Activated CD4-positive, alpha-beta T cell treated with anti-CD3 and anti-CD28 coated beads for 36 hours (primary cell): ENCODE measurements around the gene TAS2R42. TPM values are rescaled to one million over a fixed set of nuclear protein-coding genes. Genes with fewer than 3 reads are reported as not detected.

Experiments
- ATAC-seq: fragments of 200-7000 bp; cut with Tn5 transposase; one replicate; pipeline ENCODE4 v1.10.0; 2021; ENCODE audit warnings: mild to moderate bottlenecking, moderate library complexity
- CTCF ChIA-PET: fragments of 350-600 bp; sonication (Branson Sonifier 250); formaldehyde crosslinking; loops from one replicate; lab custom pipeline; 2021; ENCODE audit warnings: antibody characterized with exemption; lab: Charles Lee
- POLR2A ChIA-PET: fragments of 350-600 bp; sonication (Branson Sonifier 250); formaldehyde crosslinking; loops from one replicate; lab custom pipeline; 2021; ENCODE audit warnings: antibody characterized with exemption, inconsistent platforms; lab: Charles Lee
- DNase-seq: peaks from one replicate; pipeline ENCODE4 v3.0.0-alpha.2; 2020
- H3K27ac Mint-ChIP-seq: one replicate; pipeline ENCODE4 v1.8.0; 2021; ENCODE audit warnings: mixed read lengths
- H3K27me3 Mint-ChIP-seq: one replicate; pipeline ENCODE4 v1.8.0; 2021; ENCODE audit warnings: mixed read lengths
- H3K36me3 Mint-ChIP-seq: one replicate; pipeline ENCODE4 v1.8.0; 2021; ENCODE audit warnings: low read depth, mixed read lengths
- H3K4me1 Mint-ChIP-seq: one replicate; pipeline ENCODE4 v1.8.0; 2021; ENCODE audit warnings: mixed read lengths
- H3K4me3 Mint-ChIP-seq: one replicate; pipeline ENCODE4 v1.8.0; 2021; ENCODE audit warnings: mild to moderate bottlenecking, moderate library complexity, mixed read lengths
- H3K9me3 Mint-ChIP-seq: one replicate; pipeline ENCODE4 v1.8.0; 2021; ENCODE audit warnings: low read depth, mixed read lengths
- intact Hi-C, 2 experiments: fragments of 100-400 bp; cut with DNase I in 1 of 2; cut with micrococcal nuclease in 1 of 2; formaldehyde crosslinking; loops; one replicate each; pipeline versions ENCODE4 v1.14.2 to v1.15.1; 2022 to 2024; cut with DNase I, micrococcal nuclease
- total RNA-seq, 2 experiments: library from RNA; stranded (reverse); gene quantifications; one replicate each; pipeline ENCODE4 v1.2.3, GENCODE V29; 2021

Gene TAS2R42, protein sequence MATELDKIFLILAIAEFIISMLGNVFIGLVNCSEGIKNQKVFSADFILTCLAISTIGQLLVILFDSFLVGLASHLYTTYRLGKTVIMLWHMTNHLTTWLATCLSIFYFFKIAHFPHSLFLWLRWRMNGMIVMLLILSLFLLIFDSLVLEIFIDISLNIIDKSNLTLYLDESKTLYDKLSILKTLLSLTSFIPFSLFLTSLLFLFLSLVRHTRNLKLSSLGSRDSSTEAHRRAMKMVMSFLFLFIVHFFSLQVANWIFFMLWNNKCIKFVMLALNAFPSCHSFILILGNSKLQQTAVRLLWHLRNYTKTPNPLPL
- total RNA-seq = not detected

DNA sequence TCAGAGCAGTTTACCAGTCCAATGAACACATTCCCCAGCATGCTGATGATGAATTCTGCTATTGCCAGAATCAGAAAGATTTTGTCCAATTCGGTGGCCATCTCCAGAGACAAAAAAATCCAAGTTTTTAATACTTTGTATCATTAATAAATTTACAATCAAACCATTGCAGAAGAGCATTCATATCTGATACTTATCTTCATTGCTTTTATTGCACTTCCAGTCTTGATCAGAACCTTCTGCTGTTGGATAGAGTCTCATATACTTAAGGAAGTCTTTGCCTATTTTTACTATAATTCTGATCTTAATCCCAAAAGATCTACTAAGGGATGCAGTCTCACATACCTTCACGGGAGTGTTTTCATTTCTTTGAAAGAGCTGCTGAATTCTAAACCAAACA, at the start of gene TAS2R42:
TAS2R42 (minus strand) TSS at position 101 of the 400 bp plus-strand sequence; CDS start at position 101, 0 bp downstream.
- POLR2A ChIA-PET = no interaction called here
- H3K4me1 Mint-ChIP-seq = peaks cover 11% of the 10 kb centered on the region

DNA sequence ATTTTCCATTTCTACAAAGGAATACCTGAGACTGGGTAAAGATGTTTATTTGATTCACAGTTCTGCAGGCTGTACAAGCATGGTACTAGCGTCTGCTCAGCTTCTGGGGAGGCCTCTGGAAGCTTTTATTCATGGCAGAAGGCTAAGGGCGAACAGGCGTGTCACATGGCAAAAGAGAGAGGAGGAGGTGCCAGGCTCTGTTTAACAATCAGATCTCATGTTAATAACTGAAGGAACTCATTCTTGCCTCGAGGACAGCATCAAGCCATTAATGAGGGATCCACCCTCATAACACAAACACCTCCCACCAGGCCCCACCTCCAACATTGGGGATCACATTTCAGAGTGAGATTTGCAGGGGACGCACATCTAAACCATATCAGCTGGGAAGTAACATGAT, 46.8 kb upstream of the TAS2R42 start:
- Mint-ChIP-seq H3K36me3 (no peaks in the 10 kb centered on the region), H3K27me3 (no peaks in the 10 kb centered on the region), H3K4me1 (no peaks in the 10 kb centered on the region), H3K9me3 (no peaks in the 10 kb centered on the region), H3K4me3 (no peak overlapping the region), H3K27ac (no peak overlapping the region)
- intact Hi-C loops = no loop called here
- no peak for ATAC-seq
- ChIA-PET CTCF (interaction anchor here (0.5 to 1.1 kb wide), 2 partner anchors 34 to 544 kb away, joined by 3 read pairs; no protein-coding TSS in a partner anchor), POLR2A (no interaction called here)
- DNase-seq = no peak

More for the DNA sequence above, at the start of gene TAS2R42:
- Mint-ChIP-seq H3K27me3 (no peaks in the 10 kb centered on the region), H3K27ac (no peak within 1 kb of the TSS), H3K9me3 (no peaks in the 10 kb centered on the region), H3K4me3 (no peak within 1 kb of the TSS), H3K36me3 (no peaks in the 10 kb centered on the region)
- DNase-seq = no peak
- CTCF ChIA-PET = interaction anchor here (1.2 kb wide), 1 partner anchor 13 kb away, joined by 4 read pairs; no protein-coding TSS in a partner anchor
- intact Hi-C loops = no loop called here
- no peak for ATAC-seq

DNA sequence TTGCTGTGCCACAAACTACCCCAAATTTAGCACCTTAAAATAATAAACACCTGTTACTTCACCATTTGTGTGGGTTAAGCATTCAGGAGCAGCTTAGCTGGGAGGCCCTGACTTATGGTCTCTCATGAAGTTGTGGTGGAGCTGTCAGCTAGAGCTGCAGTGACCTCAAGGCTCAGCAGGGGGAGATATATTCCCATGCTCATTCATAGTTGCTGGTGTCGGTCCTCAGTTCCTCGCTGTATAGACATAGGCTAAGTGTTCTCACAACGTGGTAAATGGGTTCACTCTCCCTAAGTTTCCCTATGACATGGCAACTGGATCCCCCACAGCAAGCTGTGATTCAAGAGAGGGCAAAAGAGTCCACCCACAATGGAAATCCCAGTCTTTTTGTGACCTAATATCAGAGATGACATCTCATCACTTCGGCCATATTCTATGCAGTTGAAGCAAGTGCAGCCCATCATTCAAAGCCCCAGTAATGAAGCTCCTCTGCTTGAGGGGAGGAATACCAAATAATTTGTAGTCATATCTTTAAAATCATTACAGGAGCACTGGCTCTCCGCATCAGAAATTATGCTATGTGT, 41.7 kb upstream of the TAS2R42 start:
- intact Hi-C loops = loop anchor here (1.0 kb wide), 1 partner anchor 258 kb away; no protein-coding TSS in a partner anchor
- Mint-ChIP-seq H3K27ac (no peak overlapping the region), H3K4me3 (no peak overlapping the region), H3K9me3 (no peaks in the 10 kb centered on the region), H3K4me1 (no peaks in the 10 kb centered on the region), H3K36me3 (no peaks in the 10 kb centered on the region), H3K27me3 (no peaks in the 10 kb centered on the region)
- ChIA-PET POLR2A (no interaction called here), CTCF (interaction anchor here (0.6 to 1.9 kb wide), 7 partner anchors 43 to 558 kb away, joined by 3 to 12 read pairs (median 3); no protein-coding TSS in a partner anchor)
- peak; percentile 47 for ATAC-seq
- peak; percentile 51 for DNase-seq

DNA sequence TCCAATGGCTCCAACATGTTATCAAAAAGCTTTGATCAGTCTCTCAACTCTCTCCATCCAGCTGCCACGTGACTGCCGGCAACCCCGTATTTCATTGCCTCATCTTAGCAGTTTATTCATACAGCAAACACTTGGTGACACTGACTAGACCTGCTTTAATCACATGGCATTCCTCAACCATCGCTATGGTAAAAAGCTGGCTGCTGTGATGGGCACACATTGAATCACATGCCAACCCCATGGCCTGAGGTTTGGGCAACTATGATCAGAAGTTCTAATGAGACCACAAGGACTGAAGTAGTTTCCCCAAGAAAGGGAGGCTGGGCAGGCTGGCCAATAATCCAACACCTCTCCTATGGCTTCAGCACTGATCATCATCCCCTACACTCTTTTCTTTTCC, 40.6 kb upstream of the TAS2R42 start:
- peaks cover 6% of the 10 kb centered on the region for H3K9me3 Mint-ChIP-seq
- intact Hi-C loops = no loop called here
- ATAC-seq (no peak), DNase-seq (no peak)
- ChIA-PET CTCF (interaction anchor here (0.6 to 1.9 kb wide), 4 partner anchors 21 to 452 kb away, joined by 3 to 12 read pairs (median 4); no protein-coding TSS in a partner anchor), POLR2A (no interaction called here)
- H3K4me1 Mint-ChIP-seq = no peaks in the 10 kb centered on the region
- H3K36me3 Mint-ChIP-seq = no peaks in the 10 kb centered on the region
- no peak overlapping the region for H3K27ac Mint-ChIP-seq
- H3K27me3 Mint-ChIP-seq = no peaks in the 10 kb centered on the region
- no peak overlapping the region for H3K4me3 Mint-ChIP-seq

DNA sequence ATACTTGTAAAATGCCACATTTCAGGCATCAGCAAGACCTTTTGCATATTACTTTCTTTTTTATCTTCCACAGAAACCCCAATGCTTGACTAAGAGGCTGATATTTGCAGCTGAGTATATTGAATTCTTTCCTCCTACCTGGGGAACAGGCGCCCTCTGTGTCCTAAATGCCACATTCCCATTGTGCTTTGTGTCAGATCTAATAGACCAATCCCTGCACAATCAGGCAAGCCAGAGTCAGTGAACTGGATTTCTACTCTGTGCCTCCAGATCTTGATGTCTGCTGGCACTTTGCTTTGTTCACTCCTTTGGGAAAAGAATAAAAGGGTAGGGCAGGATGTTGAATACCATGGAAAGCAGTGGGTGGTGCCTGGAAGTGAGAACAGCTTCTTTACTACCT, 22.4 kb upstream of the TAS2R42 start:
- POLR2A ChIA-PET = no interaction called here
- intact Hi-C loops = no loop called here

DNA sequence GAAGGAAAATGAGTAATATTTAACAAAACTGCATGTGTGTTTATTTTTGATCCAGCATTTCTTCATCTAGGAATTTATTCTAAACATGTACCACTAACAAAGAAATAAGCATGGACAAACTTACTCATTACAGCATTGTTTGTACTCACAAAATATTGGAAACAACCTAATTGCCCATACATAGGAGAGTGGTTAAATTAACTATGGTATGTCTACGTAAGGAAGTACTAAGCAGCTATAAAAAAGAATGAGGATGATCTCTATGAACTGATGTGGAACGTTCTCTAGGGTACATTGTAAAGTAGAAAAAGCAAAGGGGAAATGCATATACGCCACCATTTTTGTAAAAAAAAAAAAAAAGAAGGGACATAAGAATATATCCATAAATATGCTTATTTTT, 17.4 kb upstream of the TAS2R42 start:
- no peak overlapping the region for H3K4me3 Mint-ChIP-seq
- intact Hi-C loops = no loop called here
- no peaks in the 10 kb centered on the region for H3K4me1 Mint-ChIP-seq
- H3K36me3 Mint-ChIP-seq = no peaks in the 10 kb centered on the region
- no peak for ATAC-seq
- CTCF ChIA-PET = interaction anchor here (0.6 kb wide), 1 partner anchor 625 kb away, joined by 5 read pairs; no protein-coding TSS in a partner anchor
- H3K27me3 Mint-ChIP-seq = no peaks in the 10 kb centered on the region
- POLR2A ChIA-PET = no interaction called here
- DNase-seq = no peak
- no peak overlapping the region for H3K27ac Mint-ChIP-seq
- no peaks in the 10 kb centered on the region for H3K9me3 Mint-ChIP-seq

More for the DNA sequence above, 22.4 kb upstream of the TAS2R42 start:
- no peak for DNase-seq
- Mint-ChIP-seq H3K27me3 (no peaks in the 10 kb centered on the region), H3K4me1 (no peaks in the 10 kb centered on the region), H3K27ac (no peak overlapping the region), H3K4me3 (no peak overlapping the region), H3K36me3 (peaks cover 2% of the 10 kb centered on the region), H3K9me3 (no peaks in the 10 kb centered on the region)
- CTCF ChIA-PET = interaction anchor here (0.7 kb wide), 1 partner anchor 452 kb away, joined by 3 read pairs; no protein-coding TSS in a partner anchor
- no peak for ATAC-seq

DNA sequence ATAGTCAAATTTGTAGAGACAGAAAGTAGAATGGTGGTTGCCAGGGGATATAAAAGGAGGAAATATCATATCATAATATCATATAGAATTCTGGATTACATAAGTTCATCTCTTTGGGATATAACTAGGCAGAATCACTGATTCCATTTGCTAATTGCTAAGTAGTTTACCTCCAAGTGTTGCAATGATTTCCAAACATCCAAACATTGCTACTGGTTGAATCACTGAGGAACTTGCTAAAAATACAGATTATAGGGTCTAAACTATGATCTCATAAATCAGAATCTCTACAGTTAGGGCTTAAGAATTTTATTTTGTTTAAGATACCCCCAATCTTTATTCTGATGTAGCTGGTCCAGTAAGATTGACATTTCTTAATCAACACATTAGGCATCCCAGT, 16.1 kb upstream of the TAS2R42 start:
- intact Hi-C loops = loop anchor here in 1 of 2 experiments (2.0 kb wide), 1 partner anchor 284 kb away; no protein-coding TSS in a partner anchor
- H3K4me3 Mint-ChIP-seq = no peak overlapping the region
- CTCF ChIA-PET = interaction anchor here (0.8 to 1.3 kb wide), 2 partner anchors 221 to 432 kb away, joined by 3 to 4 read pairs; no protein-coding TSS in a partner anchor

DNA sequence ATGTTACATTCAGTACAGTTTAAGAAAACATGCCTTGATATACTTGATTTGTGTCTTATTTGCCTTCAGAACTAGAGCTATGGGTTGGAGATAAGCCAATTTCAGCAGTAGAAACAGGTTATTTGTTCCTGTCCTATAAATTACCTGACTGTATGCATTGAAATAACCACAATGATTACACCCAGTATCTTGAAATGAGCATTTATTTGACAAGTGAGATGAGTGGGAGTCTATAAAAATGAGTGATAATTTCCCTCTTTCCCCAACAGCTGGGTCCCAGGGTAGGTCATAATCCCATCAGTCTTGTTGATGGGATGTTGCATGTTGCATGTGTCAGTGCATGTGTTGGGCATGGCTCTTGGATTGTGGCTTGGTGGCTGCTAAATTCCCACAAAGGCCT, 3.7 kb downstream of the TAS2R42 start:
- ATAC-seq = peak; percentile 51
- CTCF ChIA-PET = interaction anchor here (0.6 kb wide), 1 partner anchor 818 kb away, joined by 4 read pairs; no protein-coding TSS in a partner anchor

More for the DNA sequence above, 16.1 kb upstream of the TAS2R42 start:
- ATAC-seq (no peak), DNase-seq (no peak)
- no peaks in the 10 kb centered on the region for H3K36me3 Mint-ChIP-seq
- H3K9me3 Mint-ChIP-seq = no peaks in the 10 kb centered on the region
- no peaks in the 10 kb centered on the region for H3K4me1 Mint-ChIP-seq
- no peaks in the 10 kb centered on the region for H3K27me3 Mint-ChIP-seq
- no peak overlapping the region for H3K27ac Mint-ChIP-seq
- POLR2A ChIA-PET = no interaction called here

DNA sequence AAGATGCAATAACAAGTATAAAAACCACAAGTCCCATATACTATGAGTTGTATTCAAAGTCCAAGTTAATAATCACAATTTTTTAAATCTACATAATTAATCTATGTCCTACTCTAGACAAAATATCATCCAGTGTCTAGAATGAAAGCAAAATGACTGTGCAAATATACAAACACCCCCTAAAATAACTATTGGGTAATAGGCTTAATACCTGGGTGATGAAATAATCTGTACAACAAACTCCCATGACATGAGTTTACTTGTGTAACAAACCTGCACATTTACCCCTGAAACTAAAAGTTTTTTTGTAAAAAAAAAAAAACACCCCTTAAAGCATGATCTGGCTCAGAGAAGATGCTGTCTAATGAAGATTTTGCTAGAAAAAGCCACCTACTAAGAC, 4.2 kb downstream of the TAS2R42 start:
- no peak for ATAC-seq

More for the DNA sequence above, 3.7 kb downstream of the TAS2R42 start:
- DNase-seq = no peak
- intact Hi-C loops = no loop called here
- H3K4me3 Mint-ChIP-seq = no peak overlapping the region
- H3K36me3 Mint-ChIP-seq = no peaks in the 10 kb centered on the region
- H3K27ac Mint-ChIP-seq = peak overlapping the region; percentile 10
- no peaks in the 10 kb centered on the region for H3K27me3 Mint-ChIP-seq
- H3K9me3 Mint-ChIP-seq = no peaks in the 10 kb centered on the region
- POLR2A ChIA-PET = no interaction called here
- peaks cover 15% of the 10 kb centered on the region for H3K4me1 Mint-ChIP-seq

DNA sequence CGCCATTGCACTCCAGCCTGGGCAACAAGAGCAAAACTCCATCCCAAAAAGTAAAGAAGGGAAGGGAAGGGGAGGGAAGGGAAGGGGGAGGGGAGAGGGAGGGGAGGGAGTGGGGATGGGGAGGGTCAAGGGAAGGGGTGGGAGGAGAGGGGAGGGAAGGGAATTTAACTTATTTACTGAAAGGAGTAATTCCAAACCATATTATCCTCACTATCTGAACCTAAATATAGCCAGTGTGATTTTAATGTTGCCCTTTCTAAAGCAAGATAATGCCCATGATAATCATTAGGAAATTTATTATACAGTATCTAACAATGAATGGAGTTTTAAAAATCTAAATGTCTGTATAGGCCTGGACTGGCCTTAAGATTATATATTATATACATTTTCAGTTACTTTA, 8.5 kb downstream of the TAS2R42 start:
- Mint-ChIP-seq H3K36me3 (peaks cover 14% of the 10 kb centered on the region), H3K4me3 (no peak overlapping the region), H3K27ac (no peak overlapping the region), H3K27me3 (no peaks in the 10 kb centered on the region), H3K4me1 (peaks cover 17% of the 10 kb centered on the region), H3K9me3 (no peaks in the 10 kb centered on the region)
- POLR2A ChIA-PET = no interaction called here
- no peak for ATAC-seq
- DNase-seq = no peak
- intact Hi-C loops = loop anchor here in 1 of 2 experiments (10.0 kb wide), 1 partner anchor 963 kb away; the partner anchor contains the start of gene GABARAPL1
- CTCF ChIA-PET = no interaction called here

More for the DNA sequence above, 4.2 kb downstream of the TAS2R42 start:
- Mint-ChIP-seq H3K4me1 (peaks cover 15% of the 10 kb centered on the region), H3K27ac (peak overlapping the region; percentile 10), H3K27me3 (no peaks in the 10 kb centered on the region), H3K4me3 (no peak overlapping the region), H3K9me3 (no peaks in the 10 kb centered on the region), H3K36me3 (no peaks in the 10 kb centered on the region)
- ChIA-PET CTCF (no interaction called here), POLR2A (no interaction called here)
- DNase-seq = no peak
- intact Hi-C loops = no loop called here

DNA sequence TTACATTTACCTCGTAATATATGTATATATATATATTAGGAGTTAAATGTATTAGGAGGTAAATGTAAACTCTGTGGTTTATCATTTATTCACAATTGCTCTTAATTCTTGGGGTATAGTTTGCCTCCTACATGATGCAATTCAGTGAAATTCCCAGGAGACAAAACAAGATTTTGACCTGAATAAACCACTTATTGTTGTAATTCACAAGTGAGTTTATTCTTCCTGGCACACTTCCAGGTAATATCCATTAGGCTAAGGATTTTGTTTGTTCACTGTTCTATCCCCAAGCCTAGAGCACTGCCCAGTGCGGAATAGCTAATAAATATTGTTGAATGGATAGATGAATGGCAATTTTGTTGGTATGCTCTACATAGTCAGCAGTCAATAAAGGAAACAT, 12.7 kb downstream of the TAS2R42 start:
- POLR2A ChIA-PET = no interaction called here
- intact Hi-C loops = loop anchor here in 1 of 2 experiments (5.0 to 10.0 kb wide), 2 partner anchors 562 to 959 kb away; partner anchors contain the start of genes GABARAPL1 and MAGOHB
- H3K27ac Mint-ChIP-seq = no peak overlapping the region

More for the DNA sequence above, 12.7 kb downstream of the TAS2R42 start:
- no peaks in the 10 kb centered on the region for H3K27me3 Mint-ChIP-seq
- no peaks in the 10 kb centered on the region for H3K9me3 Mint-ChIP-seq
- CTCF ChIA-PET = interaction anchor here (0.6 to 1.8 kb wide), 4 partner anchors 10 to 450 kb away, joined by 3 to 5 read pairs (median 4); no protein-coding TSS in a partner anchor
- DNase-seq (no peak), ATAC-seq (no peak)
- H3K36me3 Mint-ChIP-seq = peaks cover 43% of the 10 kb centered on the region
- no peak overlapping the region for H3K4me3 Mint-ChIP-seq
- H3K4me1 Mint-ChIP-seq = peaks cover 30% of the 10 kb centered on the region
